ENCODE results near the gene SERF2.
"Not testable (repeated sequence)": the region's sequence is repeated elsewhere in the genome, so short reads cannot be mapped to it uniquely, and the experiment has no call there.

DNA sequence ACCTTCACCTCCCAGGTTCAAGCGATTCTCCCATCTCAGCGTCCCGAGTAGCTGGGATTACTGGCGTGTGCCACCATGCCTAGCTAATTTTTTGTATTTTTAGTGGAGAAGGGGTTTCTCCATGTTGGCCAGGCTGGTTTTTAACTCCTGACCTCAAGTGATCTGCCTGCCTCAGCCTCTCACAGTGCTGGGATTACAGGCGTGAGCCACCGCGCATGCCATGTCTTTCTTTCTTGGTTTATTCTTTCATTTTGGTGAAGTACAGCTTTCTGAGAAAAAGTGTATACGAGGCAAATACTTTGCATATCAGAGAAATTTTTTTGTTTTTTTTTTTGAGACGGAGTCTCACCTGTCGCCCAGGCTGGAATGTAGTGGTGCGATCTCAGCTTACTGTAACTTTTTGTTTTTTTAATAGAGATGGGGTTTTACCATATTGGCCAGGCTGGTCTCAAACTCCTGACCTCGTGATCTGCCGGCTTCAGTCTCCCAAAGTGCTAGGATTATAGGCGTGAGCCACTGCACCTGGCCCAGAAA, 39.5 kb downstream of the SERF2 start:
- not testable (repeated sequence) for TF ChIP-seq POLR2AphosphoS5 (IDR thresholded peaks at IDR 0.05; ENCODE audit: borderline replicate concordance, low read depth, low read length); EZH2 (IDR thresholded peaks at IDR 0.05); FOXP2 (optimal IDR thresholded peaks at IDR 0.05; ENCODE audit: control extremely low read depth, extremely low read length, insufficient read depth)
